ENCODE measurements around the gene FAM184B.

FAM184B gene

DNA sequence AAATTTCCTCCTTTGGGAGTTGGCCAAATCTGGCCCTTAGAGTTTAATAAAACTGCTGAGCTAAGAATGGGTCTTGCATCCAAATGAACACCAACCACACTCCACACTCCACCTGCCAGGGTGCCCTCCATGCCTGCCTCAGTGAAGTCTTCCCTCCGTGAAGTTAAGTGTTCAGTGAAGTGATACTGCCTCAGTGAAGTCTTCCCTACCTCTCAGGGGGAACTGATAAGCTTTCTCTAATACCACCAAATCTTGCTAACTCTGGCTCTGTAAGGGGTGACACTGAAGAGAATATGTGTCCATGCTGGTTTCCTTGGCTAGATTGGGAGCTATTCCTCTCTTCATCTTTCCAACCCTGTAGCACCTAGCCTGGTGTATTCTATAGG, 139.0 kb downstream of the FAM184B start:
- Histone ChIP-seq H3K9me3 (ENCODE audit: low read depth, low read length) (no peaks in the 10 kb centered on the region), H3K9ac (ENCODE audit: insufficient read length) (no peak overlapping the region), H3K27ac (no peak overlapping the region), H3K4me3 (no peak overlapping the region), H3K36me3 (ENCODE audit: insufficient read depth, low read length) (peaks cover 4% of the 10 kb centered on the region; the same call in 1 of the 2 replicates)
- DNase-seq (ENCODE audit: low read depth, low spot score): no peak
- TF ChIP-seq EZH2 (IDR thresholded peaks at IDR 0.05): no peak
- TF ChIP-seq FOXP2 (optimal IDR thresholded peaks at IDR 0.05; ENCODE audit: control extremely low read depth, extremely low read length, insufficient read depth): no peak
- TF ChIP-seq POLR2AphosphoS5 (IDR thresholded peaks at IDR 0.05; ENCODE audit: borderline replicate concordance, low read depth, low read length): no peak

DNA sequence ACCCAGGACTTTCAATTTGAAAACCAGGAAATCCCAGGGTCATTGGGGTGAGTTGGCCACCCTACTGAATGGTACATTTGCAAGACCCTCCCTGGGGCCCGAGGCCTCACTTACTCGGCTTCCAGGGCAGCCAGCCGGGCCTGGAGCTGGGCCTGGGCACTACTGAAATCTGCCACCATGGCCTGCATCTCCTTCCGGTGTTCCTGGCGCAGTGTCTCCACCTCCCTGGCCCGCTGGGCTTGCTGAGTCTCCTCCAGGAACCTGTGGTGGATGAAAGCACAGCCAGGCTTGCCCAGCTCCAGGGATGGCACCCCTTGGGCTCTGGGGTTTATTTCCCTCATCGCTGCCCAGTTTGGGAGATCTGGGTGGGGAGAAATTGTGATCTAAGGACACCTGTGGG, 142.3 kb downstream of the FAM184B start:
- TF ChIP-seq POLR2AphosphoS5 (IDR thresholded peaks at IDR 0.05; ENCODE audit: borderline replicate concordance, low read depth, low read length) (no peak), EZH2 (IDR thresholded peaks at IDR 0.05) (no peak), FOXP2 (optimal IDR thresholded peaks at IDR 0.05; ENCODE audit: control extremely low read depth, extremely low read length, insufficient read depth) (no peak)
- no peak overlapping the region for H3K4me3 ChIP-seq
- H3K9me3 ChIP-seq (ENCODE audit: low read depth, low read length): no peaks in the 10 kb centered on the region
- no peak overlapping the region for H3K9ac ChIP-seq (ENCODE audit: insufficient read length)
- peaks cover 4% of the 10 kb centered on the region; the same call in 1 of the 2 replicates for H3K36me3 ChIP-seq (ENCODE audit: insufficient read depth, low read length)
- no peak for DNase-seq (ENCODE audit: low read depth, low spot score)
- H3K27ac ChIP-seq: no peak overlapping the region

DNA sequence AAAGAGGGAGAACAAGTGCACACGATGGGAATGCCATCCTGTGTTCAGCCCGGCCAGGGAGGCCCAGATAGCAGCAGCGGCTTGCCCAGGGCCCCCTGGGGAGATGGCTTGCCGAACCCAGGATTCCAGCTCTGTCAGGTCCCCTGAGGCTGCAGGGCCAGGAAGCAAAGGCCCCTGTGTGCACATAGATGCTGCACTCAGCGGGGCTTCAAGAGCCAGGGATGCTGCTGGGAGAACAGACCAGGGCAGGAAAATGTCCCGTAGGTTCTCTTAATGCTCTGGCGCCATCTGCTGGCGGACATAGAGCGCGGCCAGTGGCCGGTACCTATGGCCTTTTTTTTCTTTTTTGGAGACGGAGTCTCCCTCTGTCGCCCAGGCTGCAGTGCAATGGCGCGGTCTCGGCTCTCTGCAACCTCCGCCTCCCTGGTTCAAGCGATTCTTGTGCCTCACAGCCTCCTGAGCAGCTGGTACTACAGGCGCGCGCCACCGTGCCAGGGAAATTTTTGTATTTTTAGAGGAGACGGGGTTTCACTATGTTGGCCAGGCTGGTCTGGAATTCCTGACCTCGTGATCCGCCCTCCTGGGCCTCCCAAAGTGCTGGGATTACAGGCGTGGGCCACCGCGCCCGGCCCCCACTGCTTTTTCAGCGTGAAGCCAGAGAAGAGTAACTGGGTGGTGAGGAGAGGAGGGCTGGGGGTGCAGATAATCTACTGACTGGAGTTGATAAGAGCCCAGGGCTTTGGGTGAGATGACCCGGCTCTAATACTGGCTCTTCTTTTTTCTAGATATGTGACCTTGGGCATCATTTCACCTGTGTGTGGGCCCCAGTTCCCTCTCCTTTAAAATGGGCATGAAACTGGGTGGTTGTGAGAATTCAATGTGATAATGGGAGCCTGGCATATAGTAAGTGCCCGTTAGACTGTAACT, 144.5 kb downstream of the FAM184B start:
- DNase-seq (ENCODE audit: low read depth, low spot score): no peak
- no peak overlapping the region for H3K9ac ChIP-seq (ENCODE audit: insufficient read length)
- H3K9me3 ChIP-seq (ENCODE audit: low read depth, low read length): no peaks in the 10 kb centered on the region
- peaks cover 5% of the 10 kb centered on the region; the same call in 1 of the 2 replicates for H3K36me3 ChIP-seq (ENCODE audit: insufficient read depth, low read length)
- H3K27ac ChIP-seq: no peak overlapping the region
- no peak overlapping the region for H3K4me3 ChIP-seq
- no peak for TF ChIP-seq EZH2 (IDR thresholded peaks at IDR 0.05)
- TF ChIP-seq POLR2AphosphoS5 (IDR thresholded peaks at IDR 0.05; ENCODE audit: borderline replicate concordance, low read depth, low read length): no peak
- TF ChIP-seq FOXP2 (optimal IDR thresholded peaks at IDR 0.05; ENCODE audit: control extremely low read depth, extremely low read length, insufficient read depth): no peak

DNA sequence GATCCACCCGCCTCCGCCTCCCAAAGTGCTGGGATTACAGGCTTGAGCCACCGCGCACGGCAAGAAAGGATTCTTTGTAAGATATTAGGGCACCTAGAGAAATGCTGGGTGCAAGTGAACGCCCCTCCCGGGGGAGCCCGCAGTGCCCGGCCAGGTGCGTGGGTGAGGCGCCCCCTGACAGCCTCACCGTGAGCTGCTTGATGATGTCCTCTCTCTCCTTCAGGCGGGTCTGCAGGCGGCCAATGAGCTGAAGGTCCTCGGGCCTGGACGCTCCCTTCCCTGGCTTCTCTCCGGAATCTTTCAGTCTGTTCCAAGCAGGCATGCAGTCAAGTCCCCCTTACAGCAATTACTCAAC, 145.1 kb downstream of the FAM184B start:
- Histone ChIP-seq H3K4me3 (no peak overlapping the region), H3K9me3 (ENCODE audit: low read depth, low read length) (no peaks in the 10 kb centered on the region), H3K9ac (ENCODE audit: insufficient read length) (no peak overlapping the region), H3K36me3 (ENCODE audit: insufficient read depth, low read length) (peaks cover 9% of the 10 kb centered on the region; the same call in 1 of the 2 replicates), H3K27ac (no peak overlapping the region)
- TF ChIP-seq POLR2AphosphoS5 (IDR thresholded peaks at IDR 0.05; ENCODE audit: borderline replicate concordance, low read depth, low read length): no peak
- no peak for TF ChIP-seq FOXP2 (optimal IDR thresholded peaks at IDR 0.05; ENCODE audit: control extremely low read depth, extremely low read length, insufficient read depth)
- no peak for TF ChIP-seq EZH2 (IDR thresholded peaks at IDR 0.05)
- no peak for DNase-seq (ENCODE audit: low read depth, low spot score)

DNA sequence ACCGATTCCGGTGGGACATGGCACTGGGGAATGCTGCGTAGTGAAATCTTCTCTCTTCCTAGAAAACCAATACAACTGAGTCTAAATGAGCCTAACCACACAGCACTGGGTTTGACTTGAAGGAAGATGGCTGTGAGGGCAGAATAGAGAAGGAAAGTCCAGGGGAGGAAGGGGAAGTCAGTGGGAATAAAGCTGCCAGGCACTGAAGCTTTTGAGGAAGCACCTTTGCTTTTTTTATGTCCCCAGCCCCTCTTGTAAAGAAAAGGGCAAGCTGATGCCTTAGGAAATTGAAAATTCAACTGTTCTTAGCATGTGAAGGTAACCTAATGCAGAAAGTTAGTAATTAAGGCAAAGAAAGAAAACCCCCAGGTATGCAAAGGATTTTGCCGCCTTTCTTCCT, 146.4 kb downstream of the FAM184B start:
- Histone ChIP-seq H3K36me3 (ENCODE audit: insufficient read depth, low read length) (peaks cover 15% of the 10 kb centered on the region; the same call in 1 of the 2 replicates), H3K9me3 (ENCODE audit: low read depth, low read length) (no peaks in the 10 kb centered on the region), H3K4me3 (no peak overlapping the region), H3K9ac (ENCODE audit: insufficient read length) (no peak overlapping the region), H3K27ac (no peak overlapping the region)
- DNase-seq (ENCODE audit: low read depth, low spot score): no peak
- TF ChIP-seq POLR2AphosphoS5 (IDR thresholded peaks at IDR 0.05; ENCODE audit: borderline replicate concordance, low read depth, low read length) (no peak), EZH2 (IDR thresholded peaks at IDR 0.05) (no peak), FOXP2 (optimal IDR thresholded peaks at IDR 0.05; ENCODE audit: control extremely low read depth, extremely low read length, insufficient read depth) (no peak)

DNA sequence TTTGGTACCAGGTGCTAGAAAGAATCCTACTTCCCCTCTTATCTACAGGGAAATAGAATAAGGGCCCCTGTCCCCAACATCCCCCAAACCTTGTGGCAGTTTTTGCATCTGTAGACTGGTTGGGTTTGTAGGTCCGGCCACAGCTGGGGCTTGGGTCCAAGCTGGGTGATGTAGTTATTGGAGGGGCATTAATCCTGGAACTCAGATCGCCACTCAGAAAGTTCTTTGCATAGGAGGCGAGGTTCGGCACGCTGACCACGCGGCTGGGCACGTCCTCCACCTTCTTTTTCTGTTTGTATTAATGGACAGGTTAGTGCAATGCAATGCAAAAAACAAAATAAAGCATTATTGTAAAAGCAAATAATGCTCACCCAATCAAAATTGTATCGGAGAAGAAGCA, 147.8 kb downstream of the FAM184B start:
- H3K36me3 ChIP-seq (ENCODE audit: insufficient read depth, low read length): peaks cover 21% of the 10 kb centered on the region
- H3K4me3 ChIP-seq: no peak overlapping the region
- TF ChIP-seq POLR2AphosphoS5 (IDR thresholded peaks at IDR 0.05; ENCODE audit: borderline replicate concordance, low read depth, low read length) (no peak), EZH2 (IDR thresholded peaks at IDR 0.05) (no peak), FOXP2 (optimal IDR thresholded peaks at IDR 0.05; ENCODE audit: control extremely low read depth, extremely low read length, insufficient read depth) (no peak)
- no peak overlapping the region for H3K27ac ChIP-seq
- H3K9ac ChIP-seq (ENCODE audit: insufficient read length): no peak overlapping the region
- no peak for DNase-seq (ENCODE audit: low read depth, low spot score)
- H3K9me3 ChIP-seq (ENCODE audit: low read depth, low read length): no peaks in the 10 kb centered on the region

DNA sequence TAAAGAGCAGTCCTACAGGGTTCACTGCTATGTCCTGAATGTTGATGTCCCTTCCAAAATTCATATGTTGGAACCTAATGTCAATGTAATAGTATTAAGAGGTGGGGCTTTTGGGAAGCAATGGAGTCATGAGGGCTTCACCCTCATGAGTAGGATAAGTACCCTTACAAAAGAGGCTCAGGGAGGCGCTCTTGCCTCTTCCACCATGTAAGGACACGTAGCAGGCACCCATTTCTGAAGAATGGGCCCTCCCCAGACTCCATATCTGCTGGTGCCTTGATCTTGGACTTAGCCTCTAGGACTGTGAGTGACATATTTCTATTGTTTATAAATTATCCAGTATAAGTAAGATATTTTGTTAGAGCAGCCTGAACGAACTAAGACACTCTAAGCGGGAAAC, 151.2 kb downstream of the FAM184B start:
- Histone ChIP-seq H3K9ac (ENCODE audit: insufficient read length) (no peak overlapping the region), H3K9me3 (ENCODE audit: low read depth, low read length) (no peaks in the 10 kb centered on the region), H3K4me3 (no peak overlapping the region), H3K36me3 (ENCODE audit: insufficient read depth, low read length) (peaks cover 40% of the 10 kb centered on the region), H3K27ac (no peak overlapping the region)
- no peak for DNase-seq (ENCODE audit: low read depth, low spot score)
- TF ChIP-seq EZH2 (IDR thresholded peaks at IDR 0.05) (no peak), POLR2AphosphoS5 (IDR thresholded peaks at IDR 0.05; ENCODE audit: borderline replicate concordance, low read depth, low read length) (no peak), FOXP2 (optimal IDR thresholded peaks at IDR 0.05; ENCODE audit: control extremely low read depth, extremely low read length, insufficient read depth) (no peak)

DNA sequence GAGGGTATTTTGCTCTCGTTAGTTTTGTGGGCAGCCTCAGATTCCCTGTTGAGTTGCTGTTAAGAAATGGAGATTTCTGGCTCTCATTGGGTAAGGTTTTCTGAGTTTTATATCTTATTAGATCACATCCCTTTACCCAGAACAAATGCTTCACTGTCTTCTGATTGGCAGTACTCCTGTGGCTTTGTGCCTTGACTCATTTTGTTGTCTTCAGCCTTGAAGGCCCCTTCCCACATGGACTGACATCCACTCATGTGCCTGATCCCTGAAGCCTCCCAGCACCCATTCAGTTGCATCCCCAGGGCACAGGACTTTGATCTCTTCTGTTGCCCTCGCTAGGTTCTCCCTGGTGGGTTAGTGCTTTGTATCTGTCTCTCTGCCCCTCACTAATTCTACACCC, 156.6 kb downstream of the FAM184B start:
- Histone ChIP-seq H3K9ac (ENCODE audit: insufficient read length) (no peak overlapping the region), H3K4me3 (no peak overlapping the region), H3K36me3 (ENCODE audit: insufficient read depth, low read length) (peaks cover 76% of the 10 kb centered on the region), H3K27ac (no peak overlapping the region), H3K9me3 (ENCODE audit: low read depth, low read length) (no peaks in the 10 kb centered on the region)
- no peak for DNase-seq (ENCODE audit: low read depth, low spot score)
- TF ChIP-seq FOXP2 (optimal IDR thresholded peaks at IDR 0.05; ENCODE audit: control extremely low read depth, extremely low read length, insufficient read depth): no peak
- TF ChIP-seq POLR2AphosphoS5 (IDR thresholded peaks at IDR 0.05; ENCODE audit: borderline replicate concordance, low read depth, low read length): no peak
- no peak for TF ChIP-seq EZH2 (IDR thresholded peaks at IDR 0.05)

All from SK-N-MC (cell line).